Vagina (tissue), 2 donors: Measurements from ENCODE around the gene RPS25.

Source experiments
- POLR2A ChIP-seq, 2 donors: fragments of 450-650 bp; IDR thresholded peaks; one replicate each; pipeline ENCODE4 v1.6.1; 2017; ENCODE audit warnings: antibody characterized with exemption in 2 of 2, mild to moderate bottlenecking in 2 of 2, moderate library complexity in 2 of 2
- TF ChIP-seq, protein P1 (sequence below), 3 experiments: fragments of 450-650 bp in 2 of 3; fragments of 200-600 bp in 1 of 3; sonication (generic) in 1 of 3; IDR thresholded peaks; one replicate each; pipeline ENCODE4 v1.5.1; 2017 to 2019; ENCODE audit warnings: antibody characterized with exemption in 3 of 3, mild to moderate bottlenecking in 2 of 3, moderate library complexity in 2 of 3

DNA sequence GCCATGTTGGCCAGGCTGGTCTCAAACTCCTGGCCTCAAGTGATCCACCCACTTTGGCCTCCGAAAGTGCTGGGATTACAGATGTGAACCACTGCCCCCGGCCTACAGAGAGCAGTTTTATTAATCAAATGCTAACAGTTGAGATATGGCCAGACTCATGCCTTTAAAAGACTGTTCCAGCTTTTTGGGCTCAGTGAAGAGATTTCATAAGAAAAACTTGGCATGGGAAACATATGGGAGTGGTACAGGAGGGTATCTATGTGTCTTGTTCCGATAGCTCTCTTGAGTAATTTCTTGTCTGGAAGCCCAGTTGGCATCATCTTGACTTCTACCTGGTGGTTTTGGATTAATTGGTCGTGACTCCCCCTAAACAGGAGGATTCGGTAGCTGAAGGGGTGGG, 20.7 kb upstream of the RPS25 start:
- TF ChIP-seq POLR2A (IDR thresholded peaks at IDR 0.05): no peak
- TF ChIP-seq, protein P1, sequence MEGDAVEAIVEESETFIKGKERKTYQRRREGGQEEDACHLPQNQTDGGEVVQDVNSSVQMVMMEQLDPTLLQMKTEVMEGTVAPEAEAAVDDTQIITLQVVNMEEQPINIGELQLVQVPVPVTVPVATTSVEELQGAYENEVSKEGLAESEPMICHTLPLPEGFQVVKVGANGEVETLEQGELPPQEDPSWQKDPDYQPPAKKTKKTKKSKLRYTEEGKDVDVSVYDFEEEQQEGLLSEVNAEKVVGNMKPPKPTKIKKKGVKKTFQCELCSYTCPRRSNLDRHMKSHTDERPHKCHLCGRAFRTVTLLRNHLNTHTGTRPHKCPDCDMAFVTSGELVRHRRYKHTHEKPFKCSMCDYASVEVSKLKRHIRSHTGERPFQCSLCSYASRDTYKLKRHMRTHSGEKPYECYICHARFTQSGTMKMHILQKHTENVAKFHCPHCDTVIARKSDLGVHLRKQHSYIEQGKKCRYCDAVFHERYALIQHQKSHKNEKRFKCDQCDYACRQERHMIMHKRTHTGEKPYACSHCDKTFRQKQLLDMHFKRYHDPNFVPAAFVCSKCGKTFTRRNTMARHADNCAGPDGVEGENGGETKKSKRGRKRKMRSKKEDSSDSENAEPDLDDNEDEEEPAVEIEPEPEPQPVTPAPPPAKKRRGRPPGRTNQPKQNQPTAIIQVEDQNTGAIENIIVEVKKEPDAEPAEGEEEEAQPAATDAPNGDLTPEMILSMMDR (IDR thresholded peaks at IDR 0.05): no peak
